KOPT-K1 (cell line): ENCODE results near the gene CKLF.
"Not testable (repeated sequence)": the region's sequence is repeated elsewhere in the genome, so short reads cannot be mapped to it uniquely, and the experiment has no call there.

ENCODE experiments used
- H3K27ac ChIP-seq: fragments of 200-600 bp; sonication (generic); 2 replicates; pipeline ENCODE4 v1.5.1; 2016; ENCODE audit warnings: antibody characterized with exemption, mild to moderate bottlenecking, low read depth, low read length; ENCODE audit not compliant: poor library complexity, severe bottlenecking
- H3K36me3 ChIP-seq: fragments of 200-600 bp; sonication (generic); 2 replicates; pipeline ENCODE4 v1.5.1; 2017; ENCODE audit warnings: antibody characterized with exemption, mild to moderate bottlenecking, low read length, moderate library complexity; ENCODE audit not compliant: insufficient read depth
- H3K9me3 ChIP-seq: fragments of 200-600 bp; sonication (generic); 2 replicates; pipeline ENCODE4 v1.5.1; 2017; ENCODE audit warnings: antibody characterized with exemption, low read length, mild to moderate bottlenecking; ENCODE audit not compliant: insufficient read depth, poor library complexity, severe bottlenecking

CKLF gene

DNA sequence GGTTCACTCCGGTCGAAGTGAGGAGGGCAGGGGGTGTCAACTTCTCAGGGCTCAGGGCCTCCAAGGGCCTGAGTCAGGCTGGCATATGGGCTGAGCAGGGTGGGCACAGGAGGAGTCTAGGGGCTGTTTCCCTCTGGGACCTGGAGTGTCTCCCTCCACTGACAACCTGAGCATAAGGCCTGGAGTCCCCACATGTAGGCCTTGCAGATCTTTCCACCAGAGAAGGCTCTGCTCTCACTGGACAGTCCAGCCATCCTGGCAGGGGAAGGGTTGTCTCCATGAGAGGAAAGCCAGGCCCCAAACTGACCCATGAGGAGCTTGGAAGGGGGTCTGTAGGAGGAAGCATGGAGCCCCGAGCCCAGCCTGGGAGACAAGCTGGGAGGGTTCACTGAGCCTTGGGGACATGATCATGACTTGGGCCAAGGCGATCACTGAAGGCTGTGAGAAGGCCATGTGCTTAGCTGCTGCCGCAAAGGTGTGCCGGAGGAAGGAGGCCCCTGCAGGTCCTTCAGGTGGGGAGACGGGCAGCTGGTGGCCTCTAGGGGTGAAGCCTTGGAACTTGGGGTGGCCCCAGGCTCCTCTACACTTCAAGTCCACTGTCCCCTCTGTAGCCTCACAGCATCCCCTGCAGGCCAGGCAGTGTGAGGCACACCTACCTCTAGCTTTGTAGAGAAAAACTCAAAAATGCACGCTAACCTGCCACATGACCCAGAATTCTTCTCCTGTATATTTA lies 36.8 kb downstream of the CKLF start:
- peak overlapping the region; percentile 61 for H3K27ac ChIP-seq
- no peaks in the 10 kb centered on the region for H3K9me3 ChIP-seq
- H3K36me3 ChIP-seq, result no peaks in the 10 kb centered on the region

- H3K9me3 ChIP-seq, result no peaks in the 10 kb centered on the region
- no peaks in the 10 kb centered on the region for H3K36me3 ChIP-seq
- peak overlapping the region; percentile 61 for H3K27ac ChIP-seq
Measured at GRCh38 chr16:66590322-66590721, 37.9 kb downstream of the CKLF start.

GRCh38 chr16:66591018-66591417 lies 38.6 kb downstream of the CKLF start:
- no peaks in the 10 kb centered on the region for H3K9me3 ChIP-seq
- H3K36me3 ChIP-seq, result no peaks in the 10 kb centered on the region
- H3K27ac ChIP-seq, result peak overlapping the region; percentile 61

- Histone ChIP-seq H3K9me3 (no peaks in the 10 kb centered on the region), H3K27ac (no peak overlapping the region), H3K36me3 (no peaks in the 10 kb centered on the region)
Measured at GRCh38 chr16:66592241-66592640, 39.9 kb downstream of the CKLF start.

GRCh38 chr16:66592814-66593213 lies 40.4 kb downstream of the CKLF start:
- Histone ChIP-seq H3K36me3 (no peaks in the 10 kb centered on the region), H3K9me3 (no peaks in the 10 kb centered on the region), H3K27ac (no peak overlapping the region)

- Histone ChIP-seq H3K36me3 (no peaks in the 10 kb centered on the region), H3K27ac (no peak overlapping the region), H3K9me3 (no peaks in the 10 kb centered on the region)
Measured at GRCh38 chr16:66594739-66595138, 42.4 kb downstream of the CKLF start.

- H3K27ac ChIP-seq, H3K36me3 ChIP-seq: not testable (repeated sequence)
- H3K9me3 ChIP-seq, result peaks cover 11% of the 10 kb centered on the region
Measured at GRCh38 chr16:66596559-66596958, 44.2 kb downstream of the CKLF start.

DNA sequence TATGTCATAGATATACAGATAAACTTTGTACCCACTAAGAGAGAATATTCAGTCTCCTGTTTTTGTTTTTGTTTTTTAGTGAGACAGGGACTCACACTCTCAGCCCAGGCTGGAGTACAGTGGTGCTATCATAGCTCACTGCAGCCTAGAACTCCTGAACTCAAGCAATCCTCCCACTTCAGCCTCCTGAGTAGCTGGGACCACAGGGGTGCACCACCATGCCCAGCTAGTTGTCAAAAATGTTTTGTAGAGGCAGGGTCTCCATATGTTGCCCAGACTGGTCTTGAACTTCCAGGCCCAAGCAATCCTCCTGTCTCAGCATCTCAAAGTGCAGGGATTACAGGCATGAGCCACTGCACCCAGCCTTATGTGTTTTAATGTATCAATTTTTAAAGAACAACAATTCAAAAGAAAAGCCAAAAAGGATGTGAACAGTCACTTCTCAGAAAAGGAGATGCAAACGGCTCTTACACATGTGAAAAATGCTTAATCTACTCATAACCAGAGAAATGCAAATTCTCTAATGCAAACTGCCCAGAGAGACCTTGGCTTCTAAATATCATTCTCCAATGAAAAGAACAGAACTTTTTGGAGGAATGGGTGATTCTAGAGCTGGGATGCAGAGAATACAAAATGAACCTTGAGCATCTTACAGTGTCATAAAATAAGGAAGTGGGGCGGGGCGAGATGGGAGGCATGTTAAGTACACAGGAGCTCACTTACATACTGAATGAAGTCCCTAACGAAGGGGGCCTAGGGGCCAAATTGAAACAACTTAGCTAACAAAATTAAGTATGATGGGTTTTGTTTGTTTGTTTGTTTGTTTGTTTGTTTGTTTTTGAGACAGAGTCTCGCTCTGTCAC lies 44.8 kb downstream of the CKLF start:
- Histone ChIP-seq H3K9me3 (peaks cover 15% of the 10 kb centered on the region), H3K36me3 (no peaks in the 10 kb centered on the region), H3K27ac (peak overlapping the region; percentile 28)

GRCh38 chr16:66598111-66598510 lies 45.7 kb downstream of the CKLF start:
- no peak overlapping the region for H3K27ac ChIP-seq
- H3K36me3 ChIP-seq, result no peaks in the 10 kb centered on the region
- peaks cover 15% of the 10 kb centered on the region for H3K9me3 ChIP-seq

DNA sequence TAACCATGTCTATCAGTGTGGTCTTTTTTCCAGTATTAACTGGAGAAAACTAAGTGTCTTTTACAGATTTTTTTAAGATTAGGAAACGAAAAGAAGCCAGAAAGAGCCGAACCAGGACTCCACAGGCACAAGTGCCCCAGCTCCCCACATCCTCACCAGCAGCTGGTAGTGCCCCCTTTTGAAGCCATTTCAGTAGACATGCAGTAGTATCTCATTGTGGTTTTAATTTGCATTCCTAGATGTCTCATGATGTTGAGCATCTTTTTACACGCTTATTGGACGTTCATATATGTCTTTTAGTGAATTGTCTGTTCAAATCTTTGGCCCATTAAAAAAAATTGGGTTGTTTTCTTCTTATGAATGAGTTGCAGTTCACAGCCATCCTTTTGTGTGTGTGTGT lies 47.4 kb downstream of the CKLF start:
- Histone ChIP-seq H3K36me3 (no peaks in the 10 kb centered on the region), H3K27ac (peak overlapping the region; percentile 49), H3K9me3 (peaks cover 15% of the 10 kb centered on the region)

DNA sequence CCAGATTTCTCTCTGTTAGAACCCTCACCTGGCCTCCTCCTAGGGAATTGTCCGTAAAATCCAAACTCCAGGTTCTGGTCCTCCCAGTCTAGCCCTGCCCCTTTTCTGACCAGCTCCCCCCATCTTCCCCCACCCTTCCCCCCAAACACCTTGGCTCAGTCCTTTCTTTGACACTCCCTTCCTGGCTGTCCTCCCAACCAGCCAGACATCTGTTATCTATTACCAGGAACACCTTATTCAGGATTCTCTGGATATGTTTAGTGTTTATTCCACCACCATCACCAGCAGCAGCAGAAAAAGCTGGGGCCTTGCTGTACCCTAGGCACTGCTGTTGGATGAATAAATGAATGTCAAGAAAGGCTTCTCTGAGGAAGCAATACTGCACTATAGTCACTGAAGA lies 48.1 kb downstream of the CKLF start:
- Histone ChIP-seq H3K27ac (peak overlapping the region; percentile 49), H3K36me3 (no peaks in the 10 kb centered on the region), H3K9me3 (peaks cover 15% of the 10 kb centered on the region)

- H3K36me3 ChIP-seq, result 0 out of 2 replicates have a peak, but pooled peaks cover 2% of the 10 kb centered on the region
- no peak overlapping the region for H3K27ac ChIP-seq
- H3K9me3 ChIP-seq, result peaks cover 15% of the 10 kb centered on the region
Measured at GRCh38 chr16:66601471-66601870, 49.1 kb downstream of the CKLF start.

GRCh38 chr16:66603537-66604375 lies 51.4 kb downstream of the CKLF start:
- H3K27ac ChIP-seq, result peak overlapping the region; percentile 92

GRCh38 chr16:66604376-66605176 lies 52.2 kb downstream of the CKLF start, which contains the start of gene CMTM3:
TSS of gene CMTM3 (plus strand) at chr16:66604704. CDS start at chr16:66604806, 102 bp downstream.
- peaks cover 33% of the 10 kb centered on the region for H3K36me3 ChIP-seq
- peaks cover 15% of the 10 kb centered on the region for H3K9me3 ChIP-seq
- H3K27ac ChIP-seq, result peak within 1 kb of the TSS; percentile 92

More at GRCh38 chr16:66603537-66604375, 51.4 kb downstream of the CKLF start:
- peaks cover 25% of the 10 kb centered on the region for H3K36me3 ChIP-seq
- peaks cover 15% of the 10 kb centered on the region for H3K9me3 ChIP-seq
